Breast epithelium (tissue), 4 donors: ENCODE measurements around the gene LRRIQ1. TPM values are rescaled to one million over a fixed set of nuclear protein-coding genes. Genes with fewer than 3 reads are reported as not detected.

Source experiments
- DNase-seq, 2 donors: peaks; one replicate each; pipeline ENCODE4 v3.0.0-alpha.2; 2019; ENCODE audit warnings: low spot score in 2 of 2
- H3K27ac ChIP-seq, 2 donors: fragments of 200-600 bp; sonication (generic) in 1 of 2; one replicate each; pipeline ENCODE4 v1.5.1; 2016 to 2019; ENCODE audit warnings: mild to moderate bottlenecking in 1 of 2
- H3K27me3 ChIP-seq, 2 donors: fragments of 200-600 bp; sonication (generic) in 1 of 2; one replicate each; pipeline versions ENCODE4 v1.5.1 to v1.6.0; 2017 to 2019; ENCODE audit warnings: control low read depth in 1 of 2, mild to moderate bottlenecking in 1 of 2
- H3K36me3 ChIP-seq: fragments of 200-600 bp; one replicate; pipeline ENCODE4 v1.5.1; 2019
- H3K4me1 ChIP-seq, 2 donors: fragments of 200-600 bp; sonication (generic); one replicate each; pipeline ENCODE4 v1.5.1; 2016 to 2019; ENCODE audit warnings: control low read depth in 1 of 2
- H3K4me3 ChIP-seq, 3 donors: fragments of 200-600 bp; sonication (generic); 1 replicate in 2 of 3; 2 replicates in 1 of 3; pipeline ENCODE4 v1.5.1; 2016 to 2019; ENCODE audit warnings: mild to moderate bottlenecking in 3 of 3, moderate library complexity in 2 of 3
- H3K9me3 ChIP-seq, 2 donors: fragments of 200-600 bp; sonication (generic) in 1 of 2; one replicate each; pipeline ENCODE4 v1.5.1; 2016 to 2019; ENCODE audit warnings: control low read depth in 1 of 2
- CTCF ChIP-seq, 3 donors: fragments of 450-650 bp; IDR thresholded peaks; one replicate each; pipeline ENCODE4 v1.5.1; 2016 to 2017; ENCODE audit warnings: antibody characterized with exemption in 3 of 3, mild to moderate bottlenecking in 3 of 3, moderate library complexity in 3 of 3
- POLR2A ChIP-seq: fragments of 450-650 bp; IDR thresholded peaks from one replicate; pipeline ENCODE4 v1.6.1; 2016; ENCODE audit warnings: antibody characterized with exemption, mild to moderate bottlenecking, moderate library complexity
- POLR2AphosphoS5 ChIP-seq, 3 donors: sonication (generic); formaldehyde crosslinking; IDR thresholded peaks; one replicate each; pipeline ENCODE4 v1.6.1; 2017; ENCODE audit warnings: antibody characterized with exemption in 3 of 3
- intact Hi-C: fragments of 100-400 bp; cut with DNase I; formaldehyde crosslinking; loops from one replicate; pipeline ENCODE4 v1.15.1; 2023; ENCODE audit warnings: low total_unique reads
- total RNA-seq, 3 donors: library from RNA; depleted of rRNA; stranded (reverse); fragments of >200 nt; gene quantifications; one replicate each; pipeline ENCODE4 v1.1.0, GENCODE V29; 2016

The LRRIQ1 gene
- total RNA-seq, 3 donors from 2014 or later: 0.16 to 1.5 (median 0.66) TPM

GRCh38 chr12:85006206-85006605 lies 29.9 kb upstream of the LRRIQ1 start:
- Histone ChIP-seq H3K27ac (no peak overlapping the region), H3K36me3 (no peaks in the 10 kb centered on the region), H3K4me3 (no peak overlapping the region), H3K27me3 (no peaks in the 10 kb centered on the region), H3K9me3 (no peaks in the 10 kb centered on the region), H3K4me1 (no peaks in the 10 kb centered on the region)
- DNase-seq: no peak
- TF ChIP-seq POLR2AphosphoS5 (IDR thresholded peaks at IDR 0.05) (no peak), POLR2A (no peak), CTCF (IDR thresholded peaks at IDR 0.05) (no peak)
- intact Hi-C loops: no loop called here

GRCh38 chr12:85007836-85008235 lies 28.3 kb upstream of the LRRIQ1 start:
- no peaks in the 10 kb centered on the region for H3K27me3 ChIP-seq
- no peak overlapping the region for H3K27ac ChIP-seq
- TF ChIP-seq POLR2AphosphoS5 (IDR thresholded peaks at IDR 0.05) (no peak), POLR2A (no peak), CTCF (IDR thresholded peaks at IDR 0.05) (no peak)
- no peaks in the 10 kb centered on the region for H3K4me1 ChIP-seq
- DNase-seq: no peak
- H3K4me3 ChIP-seq: no peak overlapping the region
- H3K9me3 ChIP-seq: no peaks in the 10 kb centered on the region
- no peaks in the 10 kb centered on the region for H3K36me3 ChIP-seq
- intact Hi-C loops: no loop called here

GRCh38 chr12:85016413-85016812 lies 19.7 kb upstream of the LRRIQ1 start:
- Histone ChIP-seq H3K4me1 (no peaks in the 10 kb centered on the region), H3K4me3 (no peak overlapping the region), H3K9me3 (no peaks in the 10 kb centered on the region), H3K27ac (no peak overlapping the region), H3K27me3 (no peaks in the 10 kb centered on the region), H3K36me3 (no peaks in the 10 kb centered on the region)
- no peak for DNase-seq
- intact Hi-C loops: no loop called here
- TF ChIP-seq POLR2A (no peak), POLR2AphosphoS5 (IDR thresholded peaks at IDR 0.05) (no peak), CTCF (IDR thresholded peaks at IDR 0.05) (no peak)

GRCh38 chr12:85017133-85017532 lies 19.0 kb upstream of the LRRIQ1 start:
- Histone ChIP-seq H3K4me1 (no peaks in the 10 kb centered on the region), H3K27ac (no peak overlapping the region), H3K4me3 (no peak overlapping the region), H3K36me3 (no peaks in the 10 kb centered on the region), H3K27me3 (no peaks in the 10 kb centered on the region), H3K9me3 (no peaks in the 10 kb centered on the region)
- DNase-seq: no peak
- intact Hi-C loops: no loop called here
- no peak for TF ChIP-seq POLR2AphosphoS5 (IDR thresholded peaks at IDR 0.05)
- TF ChIP-seq POLR2A: no peak
- no peak for TF ChIP-seq CTCF (IDR thresholded peaks at IDR 0.05)

- no peaks in the 10 kb centered on the region for H3K27me3 ChIP-seq
- H3K9me3 ChIP-seq: no peaks in the 10 kb centered on the region
- DNase-seq: no peak
- no peaks in the 10 kb centered on the region for H3K36me3 ChIP-seq
- no peaks in the 10 kb centered on the region for H3K4me1 ChIP-seq
- TF ChIP-seq CTCF (IDR thresholded peaks at IDR 0.05) (no peak), POLR2AphosphoS5 (IDR thresholded peaks at IDR 0.05) (no peak), POLR2A (no peak)
- no peak overlapping the region for H3K4me3 ChIP-seq
- intact Hi-C loops: no loop called here
- no peak overlapping the region for H3K27ac ChIP-seq
These were observed 18.5 kb upstream of the LRRIQ1 start for GRCh38 chr12:85017618-85018017.
